Large intestine (tissue), 3 donors: ENCODE data around the gene PTTG1IP. TPM values are rescaled to one million over a fixed set of nuclear protein-coding genes. Genes with fewer than 3 reads are reported as not detected.
"Not testable (repeated sequence)": the region's sequence is repeated elsewhere in the genome, so short reads cannot be mapped to it uniquely, and the experiment has no call there.

Experiments used
- DNase-seq, 2 donors: peaks; one replicate each; pipeline versions ENCODE4 v3.0.0 to v3.0.0-alpha.2; 2013
- H3K27ac ChIP-seq: one replicate; pipeline ENCODE4 v1.5.1; 2013; ENCODE audit warnings: low read length
- H3K27me3 ChIP-seq: 2 replicates; pipeline ENCODE4 v1.6.1; 2013; ENCODE audit warnings: low read length; ENCODE audit not compliant: control insufficient read depth, insufficient read depth
- H3K36me3 ChIP-seq: 2 replicates; pipeline ENCODE4 v1.6.1; 2013; ENCODE audit warnings: low read length; ENCODE audit not compliant: control insufficient read depth, insufficient read depth
- H3K4me1 ChIP-seq: one replicate; pipeline ENCODE4 v1.6.1; 2013; ENCODE audit warnings: low read length; ENCODE audit not compliant: control insufficient read depth, insufficient read depth
- H3K4me3 ChIP-seq: one replicate; pipeline ENCODE4 v1.5.1; 2013; ENCODE audit warnings: low read length
- H3K9me3 ChIP-seq: one replicate; pipeline ENCODE4 v1.6.1; 2013; ENCODE audit warnings: mild to moderate bottlenecking, low read depth, low read length, moderate library complexity; ENCODE audit not compliant: control insufficient read depth
- WGBS: methylation state at CpG from one replicate; pipeline ENCODE4 v1.1.5; 2013; ENCODE audit warnings: low lambda C conversion rate; ENCODE audit not compliant: insufficient coverage; 5-methylcytosine and 5-hydroxymethylcytosine counted together
- polyA plus RNA-seq: library from polyadenylated mRNA; unstranded; fragments of 120-200 nt; gene quantifications from one replicate; pipeline ENCODE4 v1.2.1, GENCODE V29; 2013

The PTTG1IP gene
- polyA plus RNA-seq, 1 donor: 185 TPM

GRCh38 chr21:44880405-44881197, 7.1 kb upstream of the PTTG1IP start:
- Histone ChIP-seq H3K27me3 (no peaks in the 10 kb centered on the region), H3K36me3 (no peaks in the 10 kb centered on the region), H3K27ac (peak overlapping the region; percentile 77), H3K9me3 (peaks cover 2% of the 10 kb centered on the region), H3K4me3 (no peak overlapping the region), H3K4me1 (peaks cover 27% of the 10 kb centered on the region)
- DNase-seq: no peak
- 69% methylated on average over 3 of the region's 8 CpGs for WGBS

GRCh38 chr21:44879238-44879637, 5.7 kb upstream of the PTTG1IP start:
- not testable (repeated sequence) for H3K36me3 ChIP-seq, DNase-seq, H3K4me3 ChIP-seq, H3K9me3 ChIP-seq, H3K27me3 ChIP-seq
- H3K4me1 ChIP-seq: peaks cover 32% of the 10 kb centered on the region
- peak overlapping the region; percentile 85 for H3K27ac ChIP-seq
- no CpG with 5 or more reads among the region's 8 CpGs for WGBS

- H3K27ac ChIP-seq: peak overlapping the region; percentile 85
- peaks cover 33% of the 10 kb centered on the region for H3K4me1 ChIP-seq
- peaks cover 7% of the 10 kb centered on the region for H3K27me3 ChIP-seq
- WGBS: 58% methylated on average over 3 of the region's 13 CpGs
- no peaks in the 10 kb centered on the region for H3K36me3 ChIP-seq
- DNase-seq: peak; percentile 66 to 69
- H3K4me3 ChIP-seq: no peak overlapping the region
- peaks cover 4% of the 10 kb centered on the region for H3K9me3 ChIP-seq
Observed at GRCh38 chr21:44878053-44878982, 4.8 kb upstream of the PTTG1IP start.

- Histone ChIP-seq H3K36me3 (no peaks in the 10 kb centered on the region), H3K27me3 (peaks cover 7% of the 10 kb centered on the region), H3K27ac (peak overlapping the region; percentile 45), H3K9me3 (peaks cover 7% of the 10 kb centered on the region), H3K4me1 (peaks cover 30% of the 10 kb centered on the region), H3K4me3 (no peak overlapping the region)
- WGBS: no CpG with 5 or more reads among the region's 12 CpGs
- peak in 1 of 2 donors; percentile 38 for DNase-seq
Observed at GRCh38 chr21:44876849-44877575, 3.5 kb upstream of the PTTG1IP start.

GRCh38 chr21:44875316-44875700, 1.8 kb upstream of the PTTG1IP start:
- Histone ChIP-seq H3K9me3 (peaks cover 7% of the 10 kb centered on the region), H3K27me3 (peaks cover 7% of the 10 kb centered on the region), H3K4me1 (peaks cover 33% of the 10 kb centered on the region), H3K27ac (peak overlapping the region; percentile 94), H3K36me3 (no peaks in the 10 kb centered on the region), H3K4me3 (peak overlapping the region; percentile 58)
- 93% methylated on average over 3 of the region's 6 CpGs for WGBS
- DNase-seq: no peak

- Histone ChIP-seq H3K36me3 (no peaks in the 10 kb centered on the region), H3K27ac (peak overlapping the region; percentile 94), H3K4me3 (peak overlapping the region; percentile 58), H3K9me3 (peaks cover 7% of the 10 kb centered on the region), H3K27me3 (peaks cover 7% of the 10 kb centered on the region), H3K4me1 (peaks cover 37% of the 10 kb centered on the region)
- peak in 1 of 2 donors; percentile 67 for DNase-seq
- WGBS: 67% methylated on average over 2 of the region's 49 CpGs
Observed at GRCh38 chr21:44874497-44875315, 1.2 kb upstream of the PTTG1IP start.

GRCh38 chr21:44874240-44874496, 678 bp upstream of the PTTG1IP start:
- DNase-seq: no peak
- H3K4me3 ChIP-seq: peak overlapping the region; percentile 58
- H3K4me1 ChIP-seq: peaks cover 37% of the 10 kb centered on the region
- no peaks in the 10 kb centered on the region for H3K36me3 ChIP-seq
- peak overlapping the region; percentile 94 for H3K27ac ChIP-seq
- WGBS: no CpG with 5 or more reads among the region's 20 CpGs
- H3K9me3 ChIP-seq: peaks cover 7% of the 10 kb centered on the region
- H3K27me3 ChIP-seq: peaks cover 7% of the 10 kb centered on the region

GRCh38 chr21:44872649-44873355, 688 bp downstream of the PTTG1IP start:
- Histone ChIP-seq H3K36me3 (peaks cover 4% of the 10 kb centered on the region), H3K9me3 (peaks cover 7% of the 10 kb centered on the region), H3K4me1 (peaks cover 34% of the 10 kb centered on the region), H3K4me3 (peak overlapping the region; percentile 84), H3K27me3 (peaks cover 7% of the 10 kb centered on the region), H3K27ac (peak overlapping the region; percentile 87)
- WGBS: no CpG with 5 or more reads among the region's 65 CpGs
- DNase-seq: peak in 1 of 2 donors; percentile 62

GRCh38 chr21:44872323-44872648, 1.2 kb downstream of the PTTG1IP start:
- DNase-seq: no peak
- no CpG with 5 or more reads among the region's 3 CpGs for WGBS
- Histone ChIP-seq H3K27me3 (peaks cover 7% of the 10 kb centered on the region), H3K9me3 (peaks cover 7% of the 10 kb centered on the region), H3K4me3 (peak overlapping the region; percentile 84), H3K4me1 (peaks cover 34% of the 10 kb centered on the region), H3K36me3 (peaks cover 4% of the 10 kb centered on the region), H3K27ac (peak overlapping the region; percentile 87)
